Subcutaneous adipose tissue (tissue), 4 donors: ENCODE results near the gene KSR2. TPM values are rescaled to one million over a fixed set of nuclear protein-coding genes. Genes with fewer than 3 reads are reported as not detected.

Experiments
- total RNA-seq, 4 donors: library from RNA; depleted of rRNA; stranded (reverse); fragments of >200 nt; gene quantifications; one replicate each; pipeline ENCODE4 v1.1.0, GENCODE V29; 2016
- TF ChIP-seq, protein P1 (sequence below): fragments of 450-650 bp; IDR thresholded peaks from one replicate; pipeline ENCODE4 v1.5.1; 2016; ENCODE audit warnings: low read depth, mild to moderate bottlenecking, control low read depth, antibody characterized with exemption, moderate library complexity

The KSR2 gene
- total RNA-seq, 4 donors from 2014 or later: under 0.01 TPM; not detected in 1

GRCh38 chr12:117607778-117608177 is 361.0 kb downstream of the KSR2 start:
- TF ChIP-seq, protein P1, sequence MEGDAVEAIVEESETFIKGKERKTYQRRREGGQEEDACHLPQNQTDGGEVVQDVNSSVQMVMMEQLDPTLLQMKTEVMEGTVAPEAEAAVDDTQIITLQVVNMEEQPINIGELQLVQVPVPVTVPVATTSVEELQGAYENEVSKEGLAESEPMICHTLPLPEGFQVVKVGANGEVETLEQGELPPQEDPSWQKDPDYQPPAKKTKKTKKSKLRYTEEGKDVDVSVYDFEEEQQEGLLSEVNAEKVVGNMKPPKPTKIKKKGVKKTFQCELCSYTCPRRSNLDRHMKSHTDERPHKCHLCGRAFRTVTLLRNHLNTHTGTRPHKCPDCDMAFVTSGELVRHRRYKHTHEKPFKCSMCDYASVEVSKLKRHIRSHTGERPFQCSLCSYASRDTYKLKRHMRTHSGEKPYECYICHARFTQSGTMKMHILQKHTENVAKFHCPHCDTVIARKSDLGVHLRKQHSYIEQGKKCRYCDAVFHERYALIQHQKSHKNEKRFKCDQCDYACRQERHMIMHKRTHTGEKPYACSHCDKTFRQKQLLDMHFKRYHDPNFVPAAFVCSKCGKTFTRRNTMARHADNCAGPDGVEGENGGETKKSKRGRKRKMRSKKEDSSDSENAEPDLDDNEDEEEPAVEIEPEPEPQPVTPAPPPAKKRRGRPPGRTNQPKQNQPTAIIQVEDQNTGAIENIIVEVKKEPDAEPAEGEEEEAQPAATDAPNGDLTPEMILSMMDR: no peak

GRCh38 chr12:117606945-117607344 is 361.8 kb downstream of the KSR2 start:
- TF ChIP-seq, protein P1: no peak

DNA sequence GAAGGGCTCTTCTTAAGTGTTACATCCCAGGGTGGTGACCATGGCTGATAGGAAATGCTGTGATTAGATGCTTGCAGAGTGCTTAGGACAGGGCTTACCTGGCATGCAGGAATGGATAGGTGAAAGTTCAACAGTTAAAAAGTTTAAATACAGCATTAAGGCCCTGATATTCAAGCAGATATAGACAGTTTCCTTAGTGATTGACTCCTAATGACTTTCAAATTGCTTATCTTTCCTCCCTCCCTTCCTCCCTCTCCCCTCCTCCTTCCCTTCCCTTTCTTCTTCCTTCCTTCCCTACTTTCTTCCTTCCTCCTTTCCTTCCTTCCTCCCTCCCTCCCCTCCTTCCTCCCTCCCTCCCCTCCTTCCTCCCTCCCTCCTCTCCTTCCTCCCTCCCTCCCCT is 362.8 kb downstream of the KSR2 start:
- TF ChIP-seq, protein P1: no peak

- TF ChIP-seq, protein P1: no peak
Measured at GRCh38 chr12:117603316-117604113, 365.3 kb downstream of the KSR2 start.

- TF ChIP-seq, protein P1: no peak
Measured at GRCh38 chr12:117599849-117600248, 368.9 kb downstream of the KSR2 start.

DNA sequence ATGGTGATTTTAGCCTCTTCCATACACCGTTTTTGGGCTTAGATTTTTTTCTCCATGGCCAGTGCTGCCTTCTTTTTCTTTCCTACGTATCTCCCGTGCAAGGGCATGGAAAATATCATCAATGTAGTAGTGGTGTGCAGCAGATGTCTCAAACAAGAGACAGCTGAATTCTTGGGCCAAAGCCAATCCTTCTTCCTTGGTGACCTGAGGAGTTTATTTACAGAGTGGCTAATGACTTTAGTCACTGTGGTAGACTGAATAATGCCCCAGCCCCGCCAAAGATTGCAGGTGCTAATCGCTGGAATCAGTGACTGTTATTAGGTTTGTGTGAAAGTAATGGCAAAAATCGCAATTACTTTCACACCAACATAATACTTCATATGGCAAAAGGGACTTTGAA is 371.8 kb downstream of the KSR2 start:
- TF ChIP-seq, protein P1: no peak

- TF ChIP-seq, protein P1: no peak
Measured at GRCh38 chr12:117595751-117596150, 373.0 kb downstream of the KSR2 start.
